Stimulated activated CD8-positive, alpha-beta memory T cell treated with anti-CD3 and anti-CD28 coated beads, Interleukin-12 subunit alpha, Interleukin-12 subunit beta, amount 100 ng/mL, for 24 hours (primary cell): ENCODE measurements around the gene FN3K.
A peak's percentile ranks its signal among the peaks of the same experiment; 100 is the strongest.
"Not testable (repeated sequence)": the region's sequence is repeated elsewhere in the genome, so short reads cannot be mapped to it uniquely, and the experiment has no call there.

Experiments used
- DNase-seq: peaks from one replicate; pipeline ENCODE4 v3.0.0-alpha.2; 2020; ENCODE audit errors: extremely low read depth

FN3K gene

GRCh38 chr17:82737967-82738877, 2.8 kb downstream of the FN3K start:
- no peak for DNase-seq

DNA sequence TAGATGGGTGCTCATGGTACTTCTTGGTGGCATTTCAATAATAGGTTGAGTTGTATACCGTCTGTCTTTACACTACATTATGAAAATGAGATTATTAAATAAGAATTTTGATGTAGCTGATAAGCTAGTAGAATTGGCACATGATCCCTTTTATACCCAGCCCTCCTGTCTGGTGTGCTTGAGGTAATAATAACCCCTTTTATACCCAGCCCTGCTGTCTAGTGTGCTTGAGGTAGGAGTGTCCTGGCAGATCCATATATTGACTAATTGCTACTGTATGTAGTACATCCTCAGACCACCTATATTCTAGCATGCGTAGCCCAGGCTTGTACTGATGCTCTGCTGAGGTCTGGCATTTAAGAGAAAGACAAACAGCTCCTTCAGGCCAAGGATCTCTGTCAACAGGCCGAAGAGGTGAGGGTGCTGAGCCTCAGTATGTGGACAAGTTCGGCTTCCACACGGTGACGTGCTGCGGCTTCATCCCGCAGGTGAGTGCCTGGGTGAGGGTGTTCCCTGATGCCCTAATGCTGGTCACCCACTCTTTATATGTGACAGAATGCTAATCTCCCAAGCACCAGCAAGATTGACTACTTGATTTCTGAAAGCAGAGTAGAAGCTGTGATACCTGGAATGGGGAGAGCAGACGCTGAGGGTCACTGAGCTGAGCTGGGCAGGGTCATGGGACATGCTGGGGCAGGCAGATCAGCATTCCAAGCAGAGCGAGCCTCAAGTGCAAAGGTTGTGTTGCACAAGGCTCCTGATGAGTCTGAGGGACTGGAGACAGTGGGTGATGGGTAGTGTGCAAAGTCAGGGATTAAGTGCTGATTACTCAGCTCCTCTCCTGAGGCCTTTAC, 5.7 kb downstream of the FN3K start:
- no peak for DNase-seq

- DNase-seq: no peak
Observed at GRCh38 chr17:82743344-82744219, 8.2 kb downstream of the FN3K start.

DNA sequence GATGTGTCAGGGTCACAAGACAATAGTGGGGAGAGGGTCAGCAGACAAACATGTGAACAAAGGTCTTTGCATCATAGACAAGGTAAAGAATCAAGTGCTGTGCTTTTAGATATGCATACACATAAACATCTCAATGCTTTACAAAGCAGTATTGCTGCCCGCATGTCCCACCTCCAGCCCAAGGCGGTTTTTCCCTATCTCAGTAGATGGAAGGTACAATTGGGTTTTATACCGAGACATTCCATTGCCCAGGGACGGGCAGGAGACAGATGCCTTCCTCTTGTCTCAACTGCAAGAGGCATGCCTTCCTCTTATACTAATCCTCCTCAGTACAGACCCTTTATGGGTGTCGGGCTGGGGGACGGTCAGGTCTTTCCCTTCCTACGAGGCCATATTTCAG, 9.3 kb downstream of the FN3K start:
- DNase-seq: not testable (repeated sequence)

- no peak for DNase-seq
Observed at GRCh38 chr17:82745524-82745923, 10.1 kb downstream of the FN3K start.

DNA sequence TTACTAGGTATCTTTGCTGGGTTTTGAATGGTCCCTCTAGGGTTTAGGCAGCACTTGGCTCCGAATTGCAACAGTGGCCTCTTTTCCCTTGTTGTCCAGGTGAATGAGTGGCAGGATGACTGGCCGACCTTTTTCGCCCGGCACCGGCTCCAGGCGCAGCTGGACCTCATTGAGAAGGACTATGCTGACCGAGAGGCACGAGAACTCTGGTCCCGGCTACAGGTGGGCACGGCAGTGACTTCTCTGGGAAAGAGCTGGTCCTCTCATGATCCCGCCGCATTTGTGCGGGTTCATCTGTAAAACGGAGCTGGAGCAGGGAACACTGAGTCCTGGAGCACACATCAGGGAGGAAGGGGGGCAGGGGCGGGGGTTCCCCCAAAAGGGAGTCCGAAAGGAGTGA, 13.3 kb downstream of the FN3K start:
- no peak for DNase-seq

- no peak for DNase-seq
Observed at GRCh38 chr17:82750241-82750908, 15.0 kb downstream of the FN3K start.

DNA sequence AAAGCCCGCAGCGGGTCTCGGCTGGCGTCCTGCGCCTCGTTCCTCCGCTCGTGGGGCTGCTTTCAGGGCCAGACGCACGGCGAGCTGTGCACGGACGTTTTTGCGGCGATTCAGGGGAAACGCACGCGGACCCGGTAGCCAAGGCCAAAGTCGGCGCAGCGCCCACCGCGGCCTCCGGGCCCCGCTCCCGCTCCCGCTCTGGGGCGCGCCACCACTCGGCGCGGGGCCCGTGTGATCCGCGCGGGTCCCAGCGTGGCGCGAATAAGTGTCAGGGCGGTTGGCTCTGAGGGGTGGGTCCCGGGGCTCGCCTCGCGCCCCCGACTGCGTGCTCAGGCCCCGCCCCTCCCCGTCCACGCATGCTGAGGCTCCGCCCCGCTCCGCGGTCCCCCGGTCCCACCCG, 15.8 kb downstream of the FN3K start:
- DNase-seq: no peak

- DNase-seq: peak; percentile 63
Observed at GRCh38 chr17:82751571-82752370, 16.4 kb downstream of the FN3K start, which contains the start of gene TBCD. Gene TBCD, plus strand, starts transcription at chr17:82752065. Its CDS starts 129 bp downstream, at chr17:82752194.

DNA sequence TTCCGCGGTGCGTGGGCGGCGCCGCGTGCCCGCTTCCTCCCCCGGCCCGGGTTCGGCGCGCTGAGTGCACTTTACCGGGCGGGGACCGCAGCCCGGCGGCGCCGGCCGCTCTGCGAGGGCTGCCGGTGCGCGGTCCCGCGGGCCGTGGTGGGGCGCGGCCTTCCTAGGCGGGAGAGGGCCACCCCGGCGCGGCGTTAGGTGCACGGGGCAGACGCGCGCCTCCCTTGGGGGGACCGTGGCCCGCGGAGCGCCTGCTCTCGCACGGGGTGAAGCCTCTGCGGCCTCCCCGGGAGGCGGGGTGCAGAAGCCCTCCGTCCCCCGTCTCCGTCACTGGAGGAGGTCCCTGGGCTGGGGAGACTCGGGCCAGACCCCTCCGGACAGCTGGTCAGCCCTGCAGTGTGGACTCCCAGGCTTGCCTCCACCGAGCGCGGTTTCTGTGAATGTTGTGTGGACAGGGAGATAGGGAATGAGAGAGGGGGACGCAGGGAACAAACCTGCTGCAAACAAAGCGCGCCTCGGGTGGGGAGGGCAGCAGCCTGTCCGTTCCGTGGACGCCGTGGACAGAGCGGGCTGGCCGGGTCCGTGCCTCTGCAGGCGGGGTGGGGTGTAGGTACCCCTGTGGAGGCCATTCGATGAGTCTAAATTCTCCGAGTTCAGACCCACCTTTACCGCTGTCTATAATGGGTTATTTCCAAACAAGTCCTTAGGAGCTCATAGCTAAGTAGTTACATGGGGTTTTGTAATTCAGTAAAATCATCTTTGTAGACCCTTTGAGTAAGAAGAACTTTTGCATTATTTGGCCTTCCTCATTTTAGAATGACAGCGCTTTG, 17.2 kb downstream of the FN3K start:
- DNase-seq: no peak

- DNase-seq: no peak
Observed at GRCh38 chr17:82753201-82753464, 17.7 kb downstream of the FN3K start.

DNA sequence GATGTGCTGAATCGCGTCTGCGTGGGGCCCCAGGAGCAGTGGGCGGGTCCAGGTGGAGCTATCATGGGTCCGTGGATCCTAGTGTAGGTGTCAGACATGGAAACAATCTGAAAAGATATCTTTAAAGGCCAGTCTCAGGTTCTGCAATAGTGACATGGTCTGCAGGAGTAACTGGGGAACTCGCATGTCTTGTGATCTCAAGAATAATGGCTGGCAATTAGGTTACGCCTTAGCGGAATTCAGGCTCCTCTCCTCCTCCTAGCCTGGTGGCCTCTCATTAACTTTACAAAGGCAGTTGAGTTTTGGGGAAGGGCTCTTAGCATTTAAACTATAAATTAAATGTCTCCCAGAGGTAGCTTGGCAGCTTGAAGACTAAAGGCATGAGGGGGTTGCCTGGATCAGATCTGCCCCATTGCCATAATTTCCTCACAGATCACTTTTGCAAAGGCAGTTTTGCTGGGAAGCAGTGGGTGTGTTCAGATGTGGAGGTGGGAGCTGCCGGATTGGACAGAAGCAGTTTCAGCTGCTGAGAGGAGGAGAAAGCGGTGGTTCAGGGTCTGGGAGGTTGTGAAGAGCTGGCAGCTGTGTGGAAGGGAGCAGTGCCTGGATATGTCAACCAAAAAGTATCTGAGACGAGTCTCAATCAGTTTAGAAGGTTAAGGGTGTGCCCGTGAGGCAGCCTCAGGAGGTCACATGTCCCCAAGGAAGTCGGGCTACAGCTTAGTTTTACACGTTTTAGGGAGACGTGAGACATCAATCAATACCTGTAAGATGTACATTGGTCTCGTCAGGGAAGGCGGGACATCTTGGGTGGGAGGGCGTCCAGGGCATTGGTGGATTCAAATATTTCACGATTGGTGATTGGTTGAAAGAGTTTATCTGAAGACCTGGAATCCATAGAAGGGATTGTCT, 19.1 kb downstream of the FN3K start:
- DNase-seq: no peak

GRCh38 chr17:82756166-82756565, 20.8 kb downstream of the FN3K start:
- no peak for DNase-seq

DNA sequence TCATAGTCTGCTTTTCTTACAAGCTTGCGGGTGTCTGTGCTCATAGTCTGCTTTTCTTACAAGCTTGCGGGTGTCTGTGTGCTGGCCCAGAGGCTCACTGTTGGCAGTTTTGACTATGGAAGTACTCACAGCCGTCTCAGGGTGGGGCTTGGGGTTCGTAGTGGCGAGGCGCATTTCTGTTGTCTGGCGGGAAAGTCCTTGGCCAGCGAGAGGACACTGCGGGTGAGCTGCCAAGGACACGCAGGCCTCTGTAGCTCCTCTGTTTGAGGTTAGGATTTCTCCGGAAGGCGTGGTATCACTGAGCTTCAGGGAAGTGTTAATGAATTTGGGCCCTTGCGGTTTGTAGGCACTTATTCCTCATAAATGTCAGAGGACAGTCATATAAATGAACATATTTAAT, 30.0 kb downstream of the FN3K start:
- no peak for DNase-seq

- DNase-seq: no peak
Observed at GRCh38 chr17:82767041-82767754, 31.8 kb downstream of the FN3K start.

DNA sequence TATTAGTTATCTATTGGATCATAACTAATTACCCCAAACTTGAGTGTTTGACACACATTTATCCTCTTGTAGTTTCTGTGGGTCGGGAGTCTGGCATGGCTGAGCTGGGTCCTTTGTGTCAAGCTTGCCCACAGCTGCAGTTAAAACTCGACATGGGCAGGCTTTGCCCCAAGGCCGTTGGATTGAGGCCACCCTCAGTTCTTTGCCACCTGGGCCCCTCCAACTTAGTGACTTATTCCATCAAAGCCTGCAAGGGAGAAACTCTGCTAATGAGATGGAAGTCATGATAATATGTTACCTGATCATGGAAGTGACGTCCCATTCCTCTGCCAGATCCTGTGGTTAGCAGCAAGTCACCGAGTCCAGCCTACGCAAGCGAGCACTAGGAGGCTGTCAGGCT, 33.6 kb downstream of the FN3K start:
- no peak for DNase-seq

DNA sequence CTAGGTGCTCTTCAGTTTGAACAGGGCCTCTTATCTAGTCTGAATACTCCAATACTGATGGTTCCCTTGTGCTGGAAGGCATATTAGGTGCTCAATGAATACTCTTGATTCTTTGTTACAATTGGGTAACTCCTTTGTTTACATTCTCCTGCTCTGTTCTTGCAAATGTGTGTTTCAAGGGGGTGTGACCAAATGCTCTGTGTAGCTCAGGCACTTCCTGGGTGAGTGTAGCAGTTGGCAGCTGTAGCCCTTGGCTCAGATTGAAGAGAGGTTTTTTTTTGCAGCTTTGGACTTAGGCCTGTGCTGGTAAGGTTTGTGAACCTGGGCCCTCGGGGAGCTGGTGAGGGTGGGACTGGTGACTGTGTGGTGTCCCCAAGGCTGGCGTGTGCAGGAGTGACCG, 36.6 kb downstream of the FN3K start:
- no peak for DNase-seq

- DNase-seq: not testable (repeated sequence)
Observed at GRCh38 chr17:82774456-82774855, 39.0 kb downstream of the FN3K start.
